ENCODE data around the gene MCM5. TPM values are rescaled to one million over a fixed set of nuclear protein-coding genes. Genes with fewer than 3 reads are reported as not detected.

The MCM5 gene
- total RNA-seq, 1 experiment from 2014 or later: 194 TPM

GRCh38 chr22:35368386-35368785 lies 31.6 kb upstream of the MCM5 start:
- ChIA-PET CTCF (interaction anchor here (1.0 kb wide), 1 partner anchor 18 kb away, joined by 3 read pairs; no protein-coding TSS in a partner anchor), POLR2A (no interaction called here), RAD21 (ENCODE audit: low non-redundant PET in 1 of 2, low total read pairs in 2 of 2, uncharacterized antibody in 2 of 2, unreplicated experiment in 2 of 2) (no interaction called here)
- H3K79me2 ChIP-seq (ENCODE audit: insufficient read depth, low read length): no peaks in the 10 kb centered on the region
- no peaks in the 10 kb centered on the region for H4K20me1 ChIP-seq (ENCODE audit: insufficient read depth)
- H3K9me3 ChIP-seq (ENCODE audit: control insufficient read depth in 1 of 2, insufficient read depth in 1 of 2, low read depth in 1 of 2, low read length in 2 of 2): no peaks in the 10 kb centered on the region
- intact Hi-C loops (cut with micrococcal nuclease): no loop called here
- no peaks in the 10 kb centered on the region for H3K27me3 ChIP-seq (ENCODE audit: insufficient read depth, low read length)
- no peak overlapping the region for H3K27ac ChIP-seq (ENCODE audit: low read depth, low read length)
- no peak overlapping the region for H3K4me3 ChIP-seq (replicated peaks in 1 of 2; ENCODE audit: low read depth in 1 of 2, low read length in 2 of 2)
- H3K9ac ChIP-seq (ENCODE audit: low read length): no peak overlapping the region
- no peaks in the 10 kb centered on the region for H3K36me3 ChIP-seq (ENCODE audit: control insufficient read depth in 1 of 2, insufficient read depth in 2 of 2, low read length in 2 of 2)
- H2AFZ ChIP-seq (ENCODE audit: low read depth, low read length, poor library complexity, severe bottlenecking): no peak overlapping the region
- peak overlapping the region; percentile 23; the same call in 1 of the 2 replicates for H3K4me2 ChIP-seq (ENCODE audit: low read length)
- ATAC-seq (no peak), DNase-seq (ENCODE audit: low read depth, low spot score) (no peak)
- no peaks in the 10 kb centered on the region for H3K9me2 ChIP-seq (ENCODE audit: insufficient read depth)
- peaks cover 52 to 80% of the 10 kb centered on the region in 2 experiments for H3K4me1 ChIP-seq (ENCODE audit: control insufficient read depth in 1 of 2, insufficient read depth in 2 of 2, low read length in 2 of 2)
- no TSS peak for BruUV-seq (replicated peaks)
- TF ChIP-seq RAD21 (IDR thresholded peaks at IDR 0.05; ENCODE audit: low read depth) (no peak), EZH2phosphoT487 (IDR thresholded peaks at IDR 0.05; ENCODE audit: borderline replicate concordance) (no peak), TCF7L2 (IDR thresholded peaks at IDR 0.05; ENCODE audit: borderline replicate concordance, extremely low read depth, insufficient read depth, insufficient read length) (no peak), SRF (IDR thresholded peaks at IDR 0.05; ENCODE audit: low read depth) (no peak), JUND (IDR thresholded peaks at IDR 0.05) (no peak), FOSL1 (IDR thresholded peaks at IDR 0.05; ENCODE audit: low read depth) (no peak), SIN3A (IDR thresholded peaks at IDR 0.05; ENCODE audit: low read depth) (no peak), MAX (IDR thresholded peaks at IDR 0.05) (no peak), REST (IDR thresholded peaks at IDR 0.05; ENCODE audit: low read depth) (no peak), CBX3 (IDR thresholded peaks at IDR 0.05; ENCODE audit: low read depth) (no peak), EZH2 (IDR thresholded peaks at IDR 0.05) (no peak)
- TF ChIP-seq, protein P1, sequence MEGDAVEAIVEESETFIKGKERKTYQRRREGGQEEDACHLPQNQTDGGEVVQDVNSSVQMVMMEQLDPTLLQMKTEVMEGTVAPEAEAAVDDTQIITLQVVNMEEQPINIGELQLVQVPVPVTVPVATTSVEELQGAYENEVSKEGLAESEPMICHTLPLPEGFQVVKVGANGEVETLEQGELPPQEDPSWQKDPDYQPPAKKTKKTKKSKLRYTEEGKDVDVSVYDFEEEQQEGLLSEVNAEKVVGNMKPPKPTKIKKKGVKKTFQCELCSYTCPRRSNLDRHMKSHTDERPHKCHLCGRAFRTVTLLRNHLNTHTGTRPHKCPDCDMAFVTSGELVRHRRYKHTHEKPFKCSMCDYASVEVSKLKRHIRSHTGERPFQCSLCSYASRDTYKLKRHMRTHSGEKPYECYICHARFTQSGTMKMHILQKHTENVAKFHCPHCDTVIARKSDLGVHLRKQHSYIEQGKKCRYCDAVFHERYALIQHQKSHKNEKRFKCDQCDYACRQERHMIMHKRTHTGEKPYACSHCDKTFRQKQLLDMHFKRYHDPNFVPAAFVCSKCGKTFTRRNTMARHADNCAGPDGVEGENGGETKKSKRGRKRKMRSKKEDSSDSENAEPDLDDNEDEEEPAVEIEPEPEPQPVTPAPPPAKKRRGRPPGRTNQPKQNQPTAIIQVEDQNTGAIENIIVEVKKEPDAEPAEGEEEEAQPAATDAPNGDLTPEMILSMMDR (IDR thresholded peaks at IDR 0.05 in 2 of 3, conservative IDR thresholded peaks at IDR 0.05 in 1 of 3; ENCODE audit: borderline replicate concordance in 1 of 3, insufficient read depth in 1 of 3, low read depth in 2 of 3, low read length in 2 of 3): no peak

All from HCT116 (cell line).